Measurements from ENCODE around the gene SORCS1.

SORCS1 gene

DNA sequence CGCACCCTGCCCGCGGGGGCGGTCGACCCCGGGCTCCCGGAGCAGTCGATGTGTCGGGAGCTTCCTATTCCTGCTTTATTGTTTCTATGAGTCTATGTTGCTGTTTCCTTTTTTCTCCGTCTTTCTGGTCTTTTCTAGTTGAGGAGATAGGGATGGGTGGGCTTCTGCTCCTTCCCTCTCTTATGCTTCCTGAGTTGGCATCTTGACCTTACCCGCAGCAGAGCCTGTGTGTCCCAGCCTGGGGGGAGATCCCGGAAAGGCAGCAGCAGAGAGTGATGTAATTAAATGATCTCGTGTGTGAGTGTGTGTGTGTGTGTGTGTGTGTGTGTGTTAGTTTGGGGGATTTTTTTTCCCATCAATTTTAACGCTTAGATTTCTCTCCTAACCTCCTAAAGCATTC, 486 bp upstream of the SORCS1 start:
- no peak for DNase-seq (ENCODE audit: low spot score)

DNA sequence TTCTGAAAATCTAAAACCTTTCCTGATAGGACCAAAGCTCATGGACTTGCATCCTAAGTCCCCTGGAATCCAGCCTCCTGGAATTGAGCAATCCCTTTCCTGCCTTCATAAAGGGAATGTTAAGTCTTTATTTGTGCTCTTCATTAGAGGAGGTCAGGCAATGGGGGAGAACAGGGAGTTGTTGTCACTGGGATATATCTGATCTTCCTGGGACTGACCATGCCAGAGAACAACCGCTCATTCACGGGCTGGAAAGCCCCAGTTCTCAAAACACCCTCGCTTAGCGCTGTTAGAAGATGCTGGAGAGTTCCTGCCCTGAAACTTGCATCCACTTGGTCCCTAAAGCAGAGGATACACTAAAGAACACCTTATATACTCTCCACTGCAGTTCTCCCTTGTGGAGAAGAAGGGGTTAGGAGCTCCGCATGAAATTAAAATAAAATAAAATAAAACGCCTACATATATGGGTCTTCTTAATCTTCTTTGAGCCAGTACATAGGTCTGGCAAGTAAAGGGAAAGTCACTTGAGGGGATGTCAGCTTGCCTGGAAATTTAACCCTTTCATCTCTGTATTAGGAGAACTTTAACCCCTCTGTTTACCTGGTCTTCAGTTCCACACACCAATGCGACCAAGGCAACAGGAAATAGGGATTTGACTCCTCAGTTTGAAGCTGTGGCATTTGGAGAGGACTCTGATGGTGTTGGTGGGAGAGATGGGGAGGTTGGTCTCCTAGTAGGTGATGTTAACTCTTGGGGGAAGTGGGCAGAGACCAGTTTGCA, 1.2 kb downstream of the SORCS1 start:
- no peak for DNase-seq (ENCODE audit: low spot score)
- TF ChIP-seq, protein P1, sequence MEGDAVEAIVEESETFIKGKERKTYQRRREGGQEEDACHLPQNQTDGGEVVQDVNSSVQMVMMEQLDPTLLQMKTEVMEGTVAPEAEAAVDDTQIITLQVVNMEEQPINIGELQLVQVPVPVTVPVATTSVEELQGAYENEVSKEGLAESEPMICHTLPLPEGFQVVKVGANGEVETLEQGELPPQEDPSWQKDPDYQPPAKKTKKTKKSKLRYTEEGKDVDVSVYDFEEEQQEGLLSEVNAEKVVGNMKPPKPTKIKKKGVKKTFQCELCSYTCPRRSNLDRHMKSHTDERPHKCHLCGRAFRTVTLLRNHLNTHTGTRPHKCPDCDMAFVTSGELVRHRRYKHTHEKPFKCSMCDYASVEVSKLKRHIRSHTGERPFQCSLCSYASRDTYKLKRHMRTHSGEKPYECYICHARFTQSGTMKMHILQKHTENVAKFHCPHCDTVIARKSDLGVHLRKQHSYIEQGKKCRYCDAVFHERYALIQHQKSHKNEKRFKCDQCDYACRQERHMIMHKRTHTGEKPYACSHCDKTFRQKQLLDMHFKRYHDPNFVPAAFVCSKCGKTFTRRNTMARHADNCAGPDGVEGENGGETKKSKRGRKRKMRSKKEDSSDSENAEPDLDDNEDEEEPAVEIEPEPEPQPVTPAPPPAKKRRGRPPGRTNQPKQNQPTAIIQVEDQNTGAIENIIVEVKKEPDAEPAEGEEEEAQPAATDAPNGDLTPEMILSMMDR (IDR thresholded peaks at IDR 0.05; ENCODE audit: extremely low read depth, missing control alignments): no peak

More for the DNA sequence above, 486 bp upstream of the SORCS1 start:
- TF ChIP-seq, protein P1 (IDR thresholded peaks at IDR 0.05; ENCODE audit: extremely low read depth, missing control alignments): no peak

DNA sequence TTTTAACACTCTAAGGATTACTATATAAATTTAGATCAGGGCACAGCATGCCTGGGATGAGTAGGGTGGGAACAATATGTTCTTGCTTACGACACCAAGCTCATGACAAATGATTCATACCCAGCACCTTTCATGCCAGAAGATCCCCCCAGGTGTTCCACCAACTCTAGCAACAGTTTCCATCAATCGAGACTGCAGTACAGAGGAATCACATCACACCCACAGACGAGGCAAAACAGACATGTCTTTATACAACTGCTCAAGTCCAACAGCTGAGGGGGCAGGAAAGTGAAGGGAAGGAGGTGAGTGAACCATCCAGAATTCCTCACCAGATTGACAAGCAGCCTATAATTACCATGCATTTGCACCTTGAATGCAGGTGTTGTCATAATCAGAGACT, 3.6 kb downstream of the SORCS1 start:
- TF ChIP-seq, protein P1 (IDR thresholded peaks at IDR 0.05; ENCODE audit: extremely low read depth, missing control alignments): no peak

DNA sequence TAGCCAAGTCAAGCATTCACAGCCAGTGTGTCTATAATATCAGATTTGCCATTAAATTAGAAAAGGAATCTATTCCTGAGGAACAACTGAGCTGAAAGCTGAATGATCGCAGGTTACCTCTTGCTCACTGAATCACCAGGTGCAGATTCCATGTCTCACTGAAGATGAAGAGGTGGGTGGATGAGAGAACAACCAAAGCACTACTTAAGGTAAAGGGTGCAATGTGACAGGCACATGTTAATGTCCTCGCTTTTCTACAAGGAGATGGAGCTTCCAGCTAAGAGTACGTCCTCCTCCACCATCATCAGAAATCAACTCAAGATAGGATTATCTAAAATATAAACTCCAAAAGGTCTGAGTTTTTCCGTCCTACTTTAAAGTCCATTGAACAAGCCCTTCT, 4.6 kb downstream of the SORCS1 start:
- TF ChIP-seq, protein P1 (IDR thresholded peaks at IDR 0.05; ENCODE audit: extremely low read depth, missing control alignments): no peak
- no peak for DNase-seq (ENCODE audit: low spot score)

More for the DNA sequence above, 3.6 kb downstream of the SORCS1 start:
- DNase-seq (ENCODE audit: low spot score): no peak

DNA sequence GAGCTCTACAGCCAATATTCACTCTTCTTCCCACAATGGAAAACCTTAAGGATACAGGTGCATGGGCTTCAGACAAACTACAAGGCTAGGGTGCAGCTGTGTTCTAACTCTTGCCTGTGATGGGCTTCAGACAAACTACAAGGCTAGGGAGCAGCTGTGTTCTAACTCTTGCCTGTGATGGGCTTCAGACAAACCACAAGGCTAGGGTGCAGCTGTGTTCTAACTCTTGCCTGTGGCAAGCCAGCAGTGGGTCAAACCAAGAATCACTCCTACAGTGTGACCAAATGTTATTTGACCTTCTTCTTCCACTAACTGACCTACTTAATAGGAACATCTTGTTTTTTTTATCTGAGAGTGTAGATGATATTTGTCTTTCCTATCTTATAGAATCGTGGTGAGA, 7.4 kb downstream of the SORCS1 start:
- TF ChIP-seq, protein P1 (IDR thresholded peaks at IDR 0.05; ENCODE audit: extremely low read depth, missing control alignments): no peak
- no peak for DNase-seq (ENCODE audit: low spot score)

DNA sequence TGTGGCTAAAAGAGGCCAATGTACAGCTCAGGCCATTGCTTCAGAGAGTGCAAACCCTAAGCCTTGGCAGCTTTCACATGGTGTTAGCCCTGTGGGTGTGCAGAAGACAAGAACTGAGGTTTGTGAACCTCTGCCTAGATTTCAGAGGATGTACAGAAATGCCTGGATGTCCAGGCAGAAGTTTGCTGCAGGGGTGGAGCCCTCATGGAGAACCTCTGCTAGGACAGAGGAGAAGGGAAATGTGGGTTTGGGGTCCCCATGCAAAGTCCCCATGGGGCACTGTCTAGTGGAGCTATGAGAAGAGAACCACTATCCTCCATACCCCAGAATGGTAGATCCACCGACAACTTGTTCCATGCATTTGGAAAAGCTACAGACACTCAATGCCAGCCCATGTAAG, 12.4 kb downstream of the SORCS1 start:
- TF ChIP-seq, protein P1 (IDR thresholded peaks at IDR 0.05; ENCODE audit: extremely low read depth, missing control alignments): no peak
- no peak for DNase-seq (ENCODE audit: low spot score)

DNA sequence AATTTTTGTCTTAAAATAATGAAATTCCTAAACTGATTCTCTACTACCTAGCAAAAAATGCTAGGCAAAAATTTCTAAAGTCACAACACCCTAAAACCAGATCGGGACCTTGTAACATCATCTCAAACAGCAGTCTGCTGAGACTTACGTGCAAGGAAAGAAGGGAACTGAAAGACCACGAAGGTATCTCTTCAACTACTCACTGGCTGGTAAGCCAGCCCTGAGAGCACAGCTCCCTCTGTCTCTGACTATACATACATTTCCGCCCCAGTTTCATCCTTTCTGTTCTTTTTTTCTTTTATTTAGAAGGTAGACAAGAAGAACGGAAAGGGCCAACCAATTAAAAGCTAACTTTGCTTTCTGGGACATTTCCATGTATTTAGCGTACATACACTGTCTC, 15.6 kb downstream of the SORCS1 start:
- TF ChIP-seq, protein P1 (IDR thresholded peaks at IDR 0.05; ENCODE audit: extremely low read depth, missing control alignments): no peak
- DNase-seq (ENCODE audit: low spot score): no peak
